A673 (cell line): ENCODE measurements around the gene SPATA9. TPM values are rescaled to one million over a fixed set of nuclear protein-coding genes. Genes with fewer than 3 reads are reported as not detected.

Experiments
- BruUV-seq: library from RNA; stranded (reverse); fragments of 400-500 nt; replicated peaks from 2 replicates; lab custom pipeline; 2021; lab: Mats Ljungman, UMichigan
- CTCF ChIA-PET: fragments of 300-600 bp; sonication (Branson Sonifier 250); formaldehyde crosslinking; loops from one replicate; lab custom pipeline; 2022; ENCODE audit warnings: antibody characterized with exemption; lab: Charles Lee
- POLR2A ChIA-PET: fragments of 300-600 bp; sonication (Branson Sonifier 250); formaldehyde crosslinking; loops from one replicate; lab custom pipeline; 2022; ENCODE audit warnings: antibody characterized with exemption; ENCODE audit not compliant: low non-redundant PET; lab: Charles Lee
- DNase-seq: peaks from one replicate; pipeline ENCODE4 v3.0.0-alpha.2; 2015; ENCODE audit warnings: low spot score
- H3K27ac ChIP-seq: fragments of 200-600 bp; sonication (generic); 2 replicates; pipeline ENCODE4 v1.5.1; 2016; ENCODE audit warnings: mixed run types, low read depth, mild to moderate bottlenecking, mixed read lengths, antibody characterized with exemption, low read length; ENCODE audit not compliant: poor library complexity, severe bottlenecking
- H3K27me3 ChIP-seq: fragments of 200-600 bp; sonication (generic); replicated peaks from 2 replicates; pipeline ENCODE4 v1.6.1; 2017; ENCODE audit warnings: mixed run types, low read depth, mild to moderate bottlenecking, mixed read lengths, antibody characterized with exemption, low read length; ENCODE audit not compliant: insufficient read depth, poor library complexity
- H3K36me3 ChIP-seq: fragments of 200-600 bp; sonication (generic); 2 replicates; pipeline ENCODE4 v1.6.1; 2016; ENCODE audit warnings: mixed run types, mild to moderate bottlenecking, mixed read lengths, antibody characterized with exemption, low read length; ENCODE audit not compliant: insufficient read depth, poor library complexity, severe bottlenecking
- H3K4me1 ChIP-seq: fragments of 200-600 bp; sonication (generic); 2 replicates; pipeline ENCODE4 v1.6.1; 2017; ENCODE audit warnings: mixed run types, mild to moderate bottlenecking, mixed read lengths, antibody characterized with exemption, low read length; ENCODE audit not compliant: insufficient read depth, poor library complexity, severe bottlenecking
- H3K4me3 ChIP-seq: fragments of 200-600 bp; sonication (generic); 2 replicates; pipeline ENCODE4 v1.5.1; 2016; ENCODE audit warnings: low read depth, mixed run types, mild to moderate bottlenecking, mixed read lengths, low read length; ENCODE audit not compliant: poor library complexity, severe bottlenecking
- H3K9me3 ChIP-seq: fragments of 200-600 bp; sonication (generic); 2 replicates; pipeline ENCODE4 v1.6.1; 2016; ENCODE audit warnings: mixed run types, low read depth, mild to moderate bottlenecking, mixed read lengths, antibody characterized with exemption, low read length; ENCODE audit not compliant: poor library complexity, severe bottlenecking
- CTCF ChIP-seq: fragments of 300-800, 200-600 bp; sonication (generic); conservative IDR thresholded peaks from 2 replicates; pipeline ENCODE4 v1.5.1; 2017; ENCODE audit warnings: low read depth, mild to moderate bottlenecking, antibody characterized with exemption, low read length, moderate library complexity, mixed read lengths
- EZH2 ChIP-seq: fragments of 200-600 bp; sonication (generic); IDR thresholded peaks from 2 replicates; pipeline ENCODE4 v1.6.1; 2017; ENCODE audit warnings: borderline replicate concordance, low read depth, mild to moderate bottlenecking, mixed read lengths, antibody characterized with exemption, low read length; ENCODE audit not compliant: poor library complexity, severe bottlenecking
- intact Hi-C: fragments of 100-400 bp; cut with micrococcal nuclease; formaldehyde crosslinking; loops from one replicate; pipeline ENCODE4 v1.10.0; 2022; ENCODE audit not compliant: unreplicated experiment
- total RNA-seq: library from RNA; stranded (reverse); gene quantifications from 2 replicates; pipeline ENCODE4 v1.2.3, GENCODE V29; 2021

The SPATA9 gene
- total RNA-seq, 1 experiment from 2014 or later, result not detected

- Histone ChIP-seq H3K27me3 (no peaks in the 10 kb centered on the region), H3K4me1 (no peaks in the 10 kb centered on the region), H3K27ac (no peak overlapping the region), H3K9me3 (no peaks in the 10 kb centered on the region), H3K36me3 (no peaks in the 10 kb centered on the region), H3K4me3 (no peak overlapping the region)
- intact Hi-C loops, result no loop called here
- no TSS peak for BruUV-seq
- CTCF ChIA-PET, result no interaction called here
- POLR2A ChIA-PET, result no interaction called here
- no peak for DNase-seq
- no peak for TF ChIP-seq EZH2
- TF ChIP-seq CTCF, result no peak
These were observed 16.5 kb upstream of the SPATA9 start for GRCh38 chr5:95699337-95699736.

- DNase-seq, result no peak
- Histone ChIP-seq H3K4me1 (no peaks in the 10 kb centered on the region), H3K27ac (no peak overlapping the region), H3K27me3 (no peaks in the 10 kb centered on the region), H3K9me3 (no peaks in the 10 kb centered on the region), H3K4me3 (no peak overlapping the region), H3K36me3 (no peaks in the 10 kb centered on the region)
- intact Hi-C loops, result no loop called here
- ChIA-PET POLR2A (no interaction called here), CTCF (interaction anchor here (0.7 kb wide), 1 partner anchor 21 kb away, joined by 3 read pairs; no protein-coding TSS in a partner anchor)
- no peak for TF ChIP-seq EZH2
- TF ChIP-seq CTCF, result no peak
- BruUV-seq, result no TSS peak
These were observed 15.2 kb upstream of the SPATA9 start for GRCh38 chr5:95697781-95698681.

- CTCF ChIA-PET, result interaction anchor here (0.6 kb wide), 1 partner anchor 35 kb away, joined by 5 read pairs; no protein-coding TSS in a partner anchor
- DNase-seq, result no peak
- POLR2A ChIA-PET, result no interaction called here
- Histone ChIP-seq H3K27me3 (no peaks in the 10 kb centered on the region), H3K27ac (no peak overlapping the region), H3K36me3 (no peaks in the 10 kb centered on the region), H3K4me3 (no peak overlapping the region), H3K4me1 (no peaks in the 10 kb centered on the region), H3K9me3 (no peaks in the 10 kb centered on the region)
- intact Hi-C loops, result no loop called here
- no peak for TF ChIP-seq CTCF
- no peak for TF ChIP-seq EZH2
- BruUV-seq, result no TSS peak
These were observed 7.5 kb upstream of the SPATA9 start for GRCh38 chr5:95690333-95690732.
